ENCODE data around the gene CYSLTR2. TPM values are rescaled to one million over a fixed set of nuclear protein-coding genes. Genes with fewer than 3 reads are reported as not detected.

CYSLTR2 gene
- polyA plus RNA-seq, 4 donors, result 0.27 to 1.6 (median 1.4) TPM; not detected in 1

Other genes with a start within 250 kb of the CYSLTR2 start
- 10 to 100 TPM in 2 of 4 donors, 1 to 10 TPM in 2; 1.8 to 23.6 (median 11.6) TPM for gene LPAR6, start 240.8 kb upstream of the CYSLTR2 start, polyA plus RNA-seq
- 10 to 100 TPM in 1 of 4 donors, 1 to 10 TPM in 3; 3.1 to 10.3 (median 6.2) TPM for gene RCBTB2, start 120.8 kb upstream of the CYSLTR2 start, polyA plus RNA-seq